GM23338 (cell line): ENCODE measurements around the gene CSN2. TPM values are rescaled to one million over a fixed set of nuclear protein-coding genes. Genes with fewer than 3 reads are reported as not detected.

Experiments used
- ATAC-seq: fragments of 200-7000 bp; cut with Tn5 transposase; 3 replicates; pipeline ENCODE4 v1.9.1; 2020
- DNase-seq: peaks from one replicate; pipeline ENCODE4 v3.0.0-alpha.2; 2015; ENCODE audit warnings: low spot score
- H2AFZ ChIP-seq: fragments of 200-600 bp; sonication (generic); 2 replicates; pipeline ENCODE4 v1.8.0; 2016; ENCODE audit warnings: antibody characterized with exemption, mild to moderate bottlenecking, moderate library complexity
- H3F3A ChIP-seq: fragments of 200-600 bp; sonication (generic); replicated peaks from 2 replicates; pipeline ENCODE4 v1.8.0; 2017; ENCODE audit warnings: antibody characterized with exemption, mixed run types, low read depth
- H3K27ac ChIP-seq: fragments of 200-600 bp; sonication (generic); 2 replicates; pipeline ENCODE4 v1.6.1; 2016; ENCODE audit warnings: low read depth
- H3K27me3 ChIP-seq: fragments of 200-600 bp; sonication (generic); 2 replicates; pipeline ENCODE4 v1.8.0; 2016; ENCODE audit warnings: mild to moderate bottlenecking, mixed run types, moderate library complexity; ENCODE audit not compliant: insufficient read depth
- H3K36me3 ChIP-seq: fragments of 200-600 bp; sonication (generic); 2 replicates; pipeline ENCODE4 v1.8.0; 2016; ENCODE audit warnings: mild to moderate bottlenecking; ENCODE audit not compliant: insufficient read depth
- H3K4me1 ChIP-seq: fragments of 200-600 bp; sonication (generic); 2 replicates; pipeline ENCODE4 v1.8.0; 2016; ENCODE audit warnings: mild to moderate bottlenecking, moderate library complexity; ENCODE audit not compliant: insufficient read depth
- H3K4me2 ChIP-seq: fragments of 200-600 bp; sonication (generic); 2 replicates; pipeline ENCODE4 v1.7.1; 2017; ENCODE audit warnings: mixed run types
- H3K4me3 ChIP-seq: fragments of 200-600 bp; sonication (generic); 2 replicates; pipeline ENCODE4 v1.6.1; 2016; ENCODE audit warnings: mixed run types
- H3K79me2 ChIP-seq: fragments of 200-600 bp; sonication (generic); replicated peaks from 2 replicates; pipeline ENCODE4 v1.8.0; 2017; ENCODE audit warnings: mild to moderate bottlenecking; ENCODE audit not compliant: insufficient read depth
- H3K9me2 ChIP-seq: fragments of 200-600 bp; sonication (generic); 2 replicates; pipeline ENCODE4 v1.8.0; 2017; ENCODE audit not compliant: insufficient read depth
- H4K20me1 ChIP-seq: fragments of 200-600 bp; sonication (generic); replicated peaks from 2 replicates; pipeline ENCODE4 v1.8.0; 2017; ENCODE audit warnings: mild to moderate bottlenecking; ENCODE audit not compliant: insufficient read depth
- H3K27ac Mint-ChIP-seq: 2 replicates; pipeline ENCODE4 v1.8.0; 2020; ENCODE audit warnings: inconsistent platforms, mild to moderate bottlenecking, moderate library complexity, mixed read lengths
- H3K27me3 Mint-ChIP-seq: 3 replicates; pipeline ENCODE4 v1.8.0; 2022; ENCODE audit warnings: low read depth, mild to moderate bottlenecking, moderate library complexity, mixed read lengths, inconsistent platforms; ENCODE audit not compliant: insufficient read depth, poor library complexity
- H3K36me3 Mint-ChIP-seq: 3 replicates; pipeline ENCODE4 v1.8.0; 2021; ENCODE audit warnings: low read depth, mild to moderate bottlenecking, inconsistent platforms, moderate library complexity, mixed read lengths
- H3K4me1 Mint-ChIP-seq: 3 replicates; pipeline ENCODE4 v1.8.0; 2020; ENCODE audit warnings: mild to moderate bottlenecking, inconsistent platforms, mixed read lengths
- H3K4me3 Mint-ChIP-seq: 3 replicates; pipeline ENCODE4 v1.8.0; 2021; ENCODE audit warnings: moderate library complexity, mild to moderate bottlenecking, inconsistent platforms, mixed read lengths
- H3K9me3 Mint-ChIP-seq: 3 replicates; pipeline ENCODE4 v1.8.0; 2020; ENCODE audit warnings: moderate library complexity, mild to moderate bottlenecking, inconsistent platforms, mixed read lengths
- CREB1 ChIP-seq: fragments of 250-450 bp; sonication (Bioruptor Pico); IDR thresholded peaks from 2 replicates; pipeline ENCODE4 v1.5.0; 2020; ENCODE audit warnings: low read depth, mild to moderate bottlenecking, moderate library complexity
- EZH2 ChIP-seq: fragments of 200-600 bp; sonication (generic); IDR thresholded peaks from one replicate; pipeline ENCODE4 v1.8.0; 2017; ENCODE audit warnings: antibody characterized with exemption, mild to moderate bottlenecking, low read depth; ENCODE audit not compliant: unreplicated experiment
- EZH2phosphoT487 ChIP-seq: fragments of 200-600 bp; sonication (generic); IDR thresholded peaks from one replicate; pipeline ENCODE4 v1.8.1; 2018; ENCODE audit warnings: antibody characterized with exemption; ENCODE audit not compliant: unreplicated experiment
- JUNB ChIP-seq: IDR thresholded peaks from one replicate; pipeline ENCODE4 v1.6.1; 2016; ENCODE audit warnings: antibody characterized with exemption; ENCODE audit not compliant: unreplicated experiment
- REST ChIP-seq: IDR thresholded peaks from one replicate; pipeline ENCODE4 v1.6.1; 2018; ENCODE audit warnings: antibody characterized with exemption; ENCODE audit not compliant: unreplicated experiment
- ZNF114 ChIP-seq: fragments of 250-450 bp; sonication (Bioruptor Pico); IDR thresholded peaks from 2 replicates; pipeline ENCODE4 v1.5.0; 2020; ENCODE audit warnings: mild to moderate bottlenecking, moderate library complexity
- ZNF331 ChIP-seq: fragments of 250-450 bp; sonication (Bioruptor Pico); IDR thresholded peaks from 2 replicates; pipeline ENCODE4 v1.5.0; 2020; ENCODE audit warnings: low read depth, mild to moderate bottlenecking, moderate library complexity
- polyA plus RNA-seq: library from polyadenylated mRNA; unstranded; fragments of >200 nt; fragmentation: Nextera tagmentation; extraction: Ambion mirVana; gene quantifications from 2 replicates; pipeline ENCODE4 v1.2.1, GENCODE V29; 2016
- total RNA-seq: library from RNA; depleted of rRNA; stranded (reverse); fragments of >200 nt; shearing (Covaris generic); gene quantifications from 2 replicates; pipeline ENCODE4 v1.2.3, GENCODE V29; 2014
- TF ChIP-seq, protein P1 (sequence below): IDR thresholded peaks from 2 replicates; pipeline ENCODE4 v1.6.1; 2016; ENCODE audit warnings: antibody characterized with exemption
- TF ChIP-seq, protein P2 (sequence below), 2 experiments: fragments of 200-600 bp in 1 of 2; sonication (generic) in 1 of 2; conservative IDR thresholded peaks; 2 replicates each; pipeline versions ENCODE4 v1.5.1 to v1.6.1; 2016 to 2017; ENCODE audit warnings: antibody characterized with exemption in 2 of 2, low read depth in 2 of 2, mild to moderate bottlenecking in 2 of 2, moderate library complexity in 1 of 2

CSN2 gene
- total and polyA plus RNA-seq, 2 experiments from 2014 or later, result not detected

GRCh38 chr4:69909195-69909594, 56.3 kb downstream of the CSN2 start (continued):
- TF ChIP-seq REST (no peak), JUNB (no peak)
- TF ChIP-seq, protein P1, sequence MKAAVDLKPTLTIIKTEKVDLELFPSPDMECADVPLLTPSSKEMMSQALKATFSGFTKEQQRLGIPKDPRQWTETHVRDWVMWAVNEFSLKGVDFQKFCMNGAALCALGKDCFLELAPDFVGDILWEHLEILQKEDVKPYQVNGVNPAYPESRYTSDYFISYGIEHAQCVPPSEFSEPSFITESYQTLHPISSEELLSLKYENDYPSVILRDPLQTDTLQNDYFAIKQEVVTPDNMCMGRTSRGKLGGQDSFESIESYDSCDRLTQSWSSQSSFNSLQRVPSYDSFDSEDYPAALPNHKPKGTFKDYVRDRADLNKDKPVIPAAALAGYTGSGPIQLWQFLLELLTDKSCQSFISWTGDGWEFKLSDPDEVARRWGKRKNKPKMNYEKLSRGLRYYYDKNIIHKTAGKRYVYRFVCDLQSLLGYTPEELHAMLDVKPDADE, result no peak

DNA sequence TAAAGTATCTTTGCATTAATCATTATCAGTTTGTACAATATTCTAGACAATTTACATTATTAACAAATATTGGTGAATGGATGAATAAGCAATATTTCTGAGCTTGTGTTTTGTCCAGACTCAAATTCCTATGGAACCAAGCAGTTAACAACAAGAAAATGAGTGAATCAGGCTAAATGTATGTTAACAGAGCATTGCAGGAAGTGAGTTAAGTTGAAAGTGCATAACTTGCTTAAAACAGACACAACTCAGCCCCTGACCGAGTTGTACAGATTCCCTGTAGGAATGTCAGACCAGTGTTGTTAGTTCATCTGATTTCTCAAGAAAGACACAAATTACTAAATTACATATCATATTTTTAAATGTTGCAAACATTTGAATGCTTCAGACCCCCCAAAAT, 58.4 kb downstream of the CSN2 start:
- Mint-ChIP-seq H3K9me3 (no peaks in the 10 kb centered on the region), H3K4me3 (no peak overlapping the region), H3K36me3 (no peaks in the 10 kb centered on the region), H3K27ac (no peak overlapping the region), H3K27me3 (no peaks in the 10 kb centered on the region), H3K4me1 (no peaks in the 10 kb centered on the region)
- ATAC-seq, result no peak
- Histone ChIP-seq H3K27ac (no peak overlapping the region), H3K4me3 (no peak overlapping the region), H2AFZ (no peak overlapping the region), H3K4me1 (no peaks in the 10 kb centered on the region), H3K9me2 (no peaks in the 10 kb centered on the region), H3K79me2 (no peaks in the 10 kb centered on the region), H4K20me1 (no peaks in the 10 kb centered on the region), H3K36me3 (no peaks in the 10 kb centered on the region), H3K4me2 (no peak overlapping the region), H3F3A (no peaks in the 10 kb centered on the region), H3K27me3 (no peaks in the 10 kb centered on the region)
- DNase-seq, result no peak
- no peak for TF ChIP-seq CREB1 (CRISPR knock-in tag)
- TF ChIP-seq EZH2, result no peak
- no peak for TF ChIP-seq ZNF114 (CRISPR knock-in tag)
- TF ChIP-seq JUNB, result no peak
- no peak for TF ChIP-seq REST
- TF ChIP-seq ZNF331 (CRISPR knock-in tag), result no peak
- TF ChIP-seq, protein P2, sequence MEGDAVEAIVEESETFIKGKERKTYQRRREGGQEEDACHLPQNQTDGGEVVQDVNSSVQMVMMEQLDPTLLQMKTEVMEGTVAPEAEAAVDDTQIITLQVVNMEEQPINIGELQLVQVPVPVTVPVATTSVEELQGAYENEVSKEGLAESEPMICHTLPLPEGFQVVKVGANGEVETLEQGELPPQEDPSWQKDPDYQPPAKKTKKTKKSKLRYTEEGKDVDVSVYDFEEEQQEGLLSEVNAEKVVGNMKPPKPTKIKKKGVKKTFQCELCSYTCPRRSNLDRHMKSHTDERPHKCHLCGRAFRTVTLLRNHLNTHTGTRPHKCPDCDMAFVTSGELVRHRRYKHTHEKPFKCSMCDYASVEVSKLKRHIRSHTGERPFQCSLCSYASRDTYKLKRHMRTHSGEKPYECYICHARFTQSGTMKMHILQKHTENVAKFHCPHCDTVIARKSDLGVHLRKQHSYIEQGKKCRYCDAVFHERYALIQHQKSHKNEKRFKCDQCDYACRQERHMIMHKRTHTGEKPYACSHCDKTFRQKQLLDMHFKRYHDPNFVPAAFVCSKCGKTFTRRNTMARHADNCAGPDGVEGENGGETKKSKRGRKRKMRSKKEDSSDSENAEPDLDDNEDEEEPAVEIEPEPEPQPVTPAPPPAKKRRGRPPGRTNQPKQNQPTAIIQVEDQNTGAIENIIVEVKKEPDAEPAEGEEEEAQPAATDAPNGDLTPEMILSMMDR (conservative IDR thresholded peaks at IDR 0.05; ENCODE audit: low read depth in 2 of 2), result no peak
- TF ChIP-seq EZH2phosphoT487, result no peak
